NT2/D1 (cell line): ENCODE measurements around the gene CHRNA3.

Experiments used
- YY1 ChIP-seq: IDR thresholded peaks from 2 replicates; pipeline ENCODE4 v1.6.1; 2011; ENCODE audit not compliant: insufficient read length, insufficient read depth
- ZNF274 ChIP-seq: IDR thresholded peaks from 2 replicates; pipeline ENCODE4 v1.6.1; 2011; ENCODE audit warnings: mild to moderate bottlenecking, low read depth, low read length

DNA sequence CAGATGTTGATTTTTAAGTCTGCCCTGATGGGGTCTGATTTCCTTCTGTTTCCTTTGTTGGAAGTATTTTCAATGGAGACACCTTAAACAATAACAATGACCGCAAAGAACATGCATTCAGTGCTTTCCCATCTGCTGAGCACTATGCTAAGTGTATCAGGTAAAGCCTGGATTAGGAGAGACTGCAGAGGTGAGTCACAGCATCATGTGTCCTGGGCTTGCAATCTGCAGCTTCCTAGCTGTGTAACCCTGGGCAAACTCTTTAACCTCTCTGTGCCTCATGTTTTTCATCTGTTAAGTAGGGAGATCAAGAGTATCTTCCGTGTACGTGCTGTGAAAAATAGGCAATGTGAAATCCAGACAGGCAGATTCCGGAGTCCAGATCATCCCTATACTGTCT is 33.5 kb upstream of the CHRNA3 start:
- no peak for TF ChIP-seq ZNF274
- TF ChIP-seq YY1, result no peak
